ENCODE data around the gene RANBP1. TPM values are rescaled to one million over a fixed set of nuclear protein-coding genes. Genes with fewer than 3 reads are reported as not detected.

RANBP1 gene
- total and polyA plus RNA-seq, 2 of the 4 experiments (the other 2 are of a cell fraction) = 173 to 376 TPM

DNA sequence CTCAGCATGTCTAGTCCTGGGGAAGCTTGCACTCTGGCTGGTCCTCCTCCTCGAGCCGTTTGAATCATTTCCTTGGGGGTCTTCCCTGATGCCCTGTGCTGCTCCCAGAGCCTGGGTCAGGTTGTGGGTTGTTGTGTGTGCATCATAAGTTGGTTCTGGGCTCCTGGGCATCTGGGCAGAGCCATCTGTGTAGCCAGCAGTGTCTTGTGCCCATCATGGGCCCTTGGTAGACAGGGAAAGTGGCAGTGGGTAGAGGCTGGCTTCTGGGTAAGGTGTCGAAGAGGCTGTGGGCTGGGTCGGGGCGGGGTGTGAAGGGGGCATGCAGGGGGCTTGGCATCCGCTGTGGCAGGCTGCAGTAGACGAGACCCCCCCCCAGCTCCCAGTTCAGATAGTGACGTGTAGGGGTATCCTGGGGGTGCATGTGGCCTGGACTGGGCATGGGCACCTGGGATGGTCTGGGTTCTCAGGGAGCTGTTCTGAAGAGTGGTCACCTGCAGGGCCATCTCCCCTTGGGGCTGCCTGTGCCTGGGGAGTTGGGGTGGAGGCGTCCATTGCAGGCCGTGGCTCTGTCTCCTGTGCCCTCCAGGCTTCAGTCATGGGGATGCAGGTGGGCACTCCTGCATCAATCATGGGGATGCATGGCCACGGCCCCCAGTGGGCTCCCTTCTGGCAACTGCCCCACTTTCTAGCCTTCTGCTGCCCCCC, 8.3 kb downstream of the RANBP1 start:
- no TSS peak for BruUV-seq (replicated peaks)

More for the DNA sequence above, 8.3 kb downstream of the RANBP1 start:
- Histone ChIP-seq H3K9ac (ENCODE audit: low read depth, low read length) (no peak overlapping the region), H2AK9ac (replicated peaks; ENCODE audit: low read depth, low read length, poor library complexity) (no peak overlapping the region), H3K4ac (ENCODE audit: low read depth, low read length) (no peak overlapping the region), H3K27me3 (ENCODE audit: control insufficient read depth, insufficient read depth, low read length) (no peaks in the 10 kb centered on the region), H3K23ac (ENCODE audit: low read depth, low read length) (no peak overlapping the region), H4K8ac (ENCODE audit: low read depth in 2 of 2, low read length in 2 of 2) (no peak overlapping the region), H3K9me1 (ENCODE audit: insufficient read depth, low read length) (peaks cover 6% of the 10 kb centered on the region; the same call in 1 of the 2 replicates), H2BK20ac (ENCODE audit: low read depth, low read length) (no peak overlapping the region), H2BK120ac (ENCODE audit: low read depth, low read length) (no peak overlapping the region), H2BK15ac (ENCODE audit: low read depth, low read length) (no peak overlapping the region), H4K20me1 (ENCODE audit: insufficient read depth, low read length) (peaks cover 52% of the 10 kb centered on the region), H3K56ac (ENCODE audit: extremely low read depth, insufficient read depth, low read length) (no peak overlapping the region), H3K18ac (ENCODE audit: low read depth, low read length) (no peak overlapping the region), H4K91ac (ENCODE audit: insufficient read depth, low read depth, low read length) (no peak overlapping the region), H3K79me1 (ENCODE audit: low read depth in 1 of 2, low read length in 2 of 2) (peaks cover 8 to 34% of the 10 kb centered on the region in 2 experiments), H2AK5ac (ENCODE audit: low read depth, low read length) (no peak overlapping the region), H2BK5ac (ENCODE audit: low read depth, low read length, poor library complexity, severe bottlenecking) (no peak overlapping the region), H3K36me3 (ENCODE audit: control insufficient read depth, insufficient read depth, low read length) (peaks cover 64% of the 10 kb centered on the region), H3K14ac (replicated peaks; ENCODE audit: low read depth, low read length) (no peak overlapping the region), H3K4me3 (ENCODE audit: insufficient read depth, low read depth, low read length) (no peak overlapping the region), H2AFZ (replicated peaks; ENCODE audit: low read length, poor library complexity) (no peak overlapping the region), H4K5ac (ENCODE audit: low read depth, low read length) (no peak overlapping the region), H3K9me3 (ENCODE audit: control insufficient read depth, insufficient read depth, low read length) (no peaks in the 10 kb centered on the region), H3K27ac (ENCODE audit: insufficient read depth, low read length) (no peak overlapping the region), H3K4me2 (ENCODE audit: low read depth, low read length) (no peak overlapping the region), H3K4me1 (ENCODE audit: control insufficient read depth, insufficient read depth, low read length) (no peaks in the 10 kb centered on the region; the same call in 1 of the 2 replicates)
- in situ Hi-C loops (cut with MboI; ENCODE audit: low sequenced_read_pairs) (no loop called here), dilution Hi-C loops (cut with HindIII; ENCODE audit: low sequenced_read_pairs, unreplicated experiment) (no loop called here), intact Hi-C loops (cut with micrococcal nuclease) (no loop called here)
- ATAC-seq (ENCODE audit: low read depth) = no peak
- DNase-seq = no peak
- WGBS, 2 experiments (ENCODE audit: extremely low coverage in 2 of 2, insufficient read length in 1 of 2) = no CpG with 5 or more reads among the region's 11 CpGs
- ChIA-PET POLR2A (ENCODE audit: unreplicated experiment) (no interaction called here), CTCF (no interaction called here)
- TF ChIP-seq POLR2A (IDR thresholded peaks at IDR 0.05; ENCODE audit: low read depth, low read length) (no peak), NFE2L2 (IDR thresholded peaks at IDR 0.05; ENCODE audit: low read depth, low read length) (no peak), RCOR1 (IDR thresholded peaks at IDR 0.05; ENCODE audit: insufficient replicate concordance, low read length) (no peak), RAD21 (IDR thresholded peaks at IDR 0.05; ENCODE audit: low read length) (no peak), MAZ (IDR thresholded peaks at IDR 0.05; ENCODE audit: borderline replicate concordance, low read depth, low read length) (no peak), CEBPB (IDR thresholded peaks at IDR 0.05; ENCODE audit: low read depth, low read length) (no peak), RFX5 (IDR thresholded peaks at IDR 0.05; ENCODE audit: low read depth, low read length) (no peak), MXI1 (IDR thresholded peaks at IDR 0.05; ENCODE audit: borderline replicate concordance, low read depth, low read length) (no peak), FOS (IDR thresholded peaks at IDR 0.05; ENCODE audit: low read depth, low read length) (no peak), ELK1 (IDR thresholded peaks at IDR 0.05; ENCODE audit: borderline replicate concordance, low read depth, low read length) (no peak)
- TF ChIP-seq, protein P1, sequence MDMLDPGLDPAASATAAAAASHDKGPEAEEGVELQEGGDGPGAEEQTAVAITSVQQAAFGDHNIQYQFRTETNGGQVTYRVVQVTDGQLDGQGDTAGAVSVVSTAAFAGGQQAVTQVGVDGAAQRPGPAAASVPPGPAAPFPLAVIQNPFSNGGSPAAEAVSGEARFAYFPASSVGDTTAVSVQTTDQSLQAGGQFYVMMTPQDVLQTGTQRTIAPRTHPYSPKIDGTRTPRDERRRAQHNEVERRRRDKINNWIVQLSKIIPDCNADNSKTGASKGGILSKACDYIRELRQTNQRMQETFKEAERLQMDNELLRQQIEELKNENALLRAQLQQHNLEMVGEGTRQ (IDR thresholded peaks at IDR 0.05; ENCODE audit: low read depth, low read length) = no peak

All from IMR-90 (cell line).